Neural cell (in vitro differentiated cells): ENCODE data around the gene PGS1. TPM values are rescaled to one million over a fixed set of nuclear protein-coding genes. Genes with fewer than 3 reads are reported as not detected.

Source experiments
- H2AFZ ChIP-seq: fragments of 200-600, 300-800 bp; sonication (generic), shearing (Covaris generic); 2 replicates; pipeline ENCODE4 v1.6.0; 2014; ENCODE audit warnings: low read depth, mild to moderate bottlenecking, antibody characterized with exemption, low read length, moderate library complexity
- H3F3A ChIP-seq: fragments of 200-600 bp; shearing (Covaris generic); 2 replicates; pipeline ENCODE4 v1.6.1; 2016; ENCODE audit warnings: mild to moderate bottlenecking, moderate library complexity, mixed read lengths, antibody characterized with exemption, low read length; ENCODE audit not compliant: insufficient read depth, poor library complexity, severe bottlenecking
- H3K27ac ChIP-seq: fragments of 200-600, 300-800 bp; sonication (generic), shearing (Covaris generic); 2 replicates; pipeline ENCODE4 v1.5.1; 2014; ENCODE audit warnings: mild to moderate bottlenecking, low read length, moderate library complexity
- H3K27me3 ChIP-seq: fragments of 300-800, 200-600 bp; sonication (generic), shearing (Covaris generic); 2 replicates; pipeline ENCODE4 v1.6.0; 2014; ENCODE audit warnings: mild to moderate bottlenecking, low read depth, low read length, moderate library complexity; ENCODE audit not compliant: insufficient read depth
- H3K36me3 ChIP-seq: fragments of 300-800, 200-600 bp; sonication (generic), shearing (Covaris generic); 2 replicates; pipeline ENCODE4 v1.5.1; 2014; ENCODE audit warnings: mild to moderate bottlenecking, antibody characterized with exemption, low read length, moderate library complexity; ENCODE audit not compliant: insufficient read depth
- H3K4me2 ChIP-seq: fragments of 300-800, 200-600 bp; sonication (generic), shearing (Covaris generic); 2 replicates; pipeline ENCODE4 v1.6.0; 2014; ENCODE audit warnings: mild to moderate bottlenecking, low read length
- H3K4me3 ChIP-seq: fragments of 300-800, 200-600 bp; sonication (generic), shearing (Covaris generic); 2 replicates; pipeline ENCODE4 v1.5.1; 2014; ENCODE audit warnings: mild to moderate bottlenecking, low read length, moderate library complexity
- H3K79me2 ChIP-seq: fragments of 200-600 bp; shearing (Covaris generic); replicated peaks from 2 replicates; pipeline ENCODE4 v1.6.0; 2014; ENCODE audit warnings: mild to moderate bottlenecking, low read length, moderate library complexity; ENCODE audit not compliant: insufficient read depth
- H3K9ac ChIP-seq: fragments of 300-800, 200-600 bp; sonication (generic), shearing (Covaris generic); 2 replicates; pipeline ENCODE4 v1.6.1; 2016; ENCODE audit warnings: mild to moderate bottlenecking, low read length, mixed read lengths
- H3K9me2 ChIP-seq: fragments of 200-600 bp; shearing (Covaris generic); 2 replicates; pipeline ENCODE4 v1.6.1; 2016; ENCODE audit warnings: mild to moderate bottlenecking, low read length, mixed read lengths; ENCODE audit not compliant: insufficient read depth
- H3K9me3 ChIP-seq: fragments of 200-600, 300-800 bp; sonication (generic), shearing (Covaris generic); 2 replicates; pipeline ENCODE4 v1.6.1; 2016; ENCODE audit warnings: mild to moderate bottlenecking, mixed run types, low read length, moderate library complexity, mixed read lengths
- H4K20me1 ChIP-seq: fragments of 200-600 bp; shearing (Covaris generic); 2 replicates; pipeline ENCODE4 v1.6.1; 2016; ENCODE audit warnings: mild to moderate bottlenecking, mixed run types; ENCODE audit not compliant: insufficient read depth
- CTCF ChIP-seq: fragments of 450-650 bp; IDR thresholded peaks from 2 replicates; pipeline ENCODE4 v1.5.1; 2014; ENCODE audit warnings: antibody characterized with exemption, mild to moderate bottlenecking, moderate library complexity; ENCODE audit not compliant: poor library complexity, severe bottlenecking
- EP300 ChIP-seq: fragments of 450-650 bp; conservative IDR thresholded peaks from 2 replicates; pipeline ENCODE4 v1.6.1; 2014; ENCODE audit warnings: antibody characterized with exemption, mild to moderate bottlenecking, moderate library complexity; ENCODE audit not compliant: poor library complexity, severe bottlenecking
- EZH2 ChIP-seq: fragments of 200-600, 300-800 bp; shearing (Covaris generic), sonication (generic); IDR thresholded peaks from 2 replicates; pipeline ENCODE4 v1.6.1; 2014; ENCODE audit warnings: antibody characterized with exemption, low read length, borderline replicate concordance, mild to moderate bottlenecking; ENCODE audit not compliant: insufficient read depth, poor library complexity, severe bottlenecking
- MXI1 ChIP-seq: fragments of 450-650 bp; conservative IDR thresholded peaks from 2 replicates; pipeline ENCODE4 v1.6.1; 2014; ENCODE audit warnings: antibody characterized with exemption, mild to moderate bottlenecking; ENCODE audit not compliant: poor library complexity, severe bottlenecking
- POLR2AphosphoS5 ChIP-seq: IDR thresholded peaks from 2 replicates; pipeline ENCODE4 v1.6.1; 2012
- RAD21 ChIP-seq: fragments of 450-650 bp; conservative IDR thresholded peaks from 2 replicates; pipeline ENCODE4 v1.6.1; 2014; ENCODE audit warnings: antibody characterized with exemption, mild to moderate bottlenecking, moderate library complexity
- REST ChIP-seq: IDR thresholded peaks from 2 replicates; pipeline ENCODE4 v1.6.1; 2012; ENCODE audit warnings: borderline replicate concordance
- SMC3 ChIP-seq: fragments of 450-650 bp; conservative IDR thresholded peaks from 2 replicates; pipeline ENCODE4 v1.6.1; 2014; ENCODE audit warnings: antibody characterized with exemption, mild to moderate bottlenecking, moderate library complexity; ENCODE audit not compliant: poor library complexity
- TAF1 ChIP-seq: IDR thresholded peaks from 2 replicates; pipeline ENCODE4 v1.6.1; 2012; ENCODE audit warnings: low read depth
- polyA plus RNA-seq: library from polyadenylated mRNA; depleted of rRNA; stranded (reverse); fragments of >200 nt; gene quantifications from 2 replicates; pipeline ENCODE4 v1.2.3, GENCODE V29; 2014

Gene PGS1
- polyA plus RNA-seq, 1 donor from 2014 or later = 65.7 TPM

- Histone ChIP-seq H3F3A (no peaks in the 10 kb centered on the region), H4K20me1 (no peaks in the 10 kb centered on the region), H3K9me2 (no peaks in the 10 kb centered on the region), H2AFZ (no peak overlapping the region), H3K27me3 (no peaks in the 10 kb centered on the region), H3K27ac (no peak overlapping the region), H3K4me3 (no peak overlapping the region), H3K9ac (no peak overlapping the region), H3K9me3 (no peaks in the 10 kb centered on the region), H3K4me2 (no peak overlapping the region), H3K79me2 (no peaks in the 10 kb centered on the region), H3K36me3 (no peaks in the 10 kb centered on the region)
- no peak for TF ChIP-seq CTCF
- no peak for TF ChIP-seq EP300
- TF ChIP-seq MXI1 = no peak
- no peak for TF ChIP-seq REST
- no peak for TF ChIP-seq POLR2AphosphoS5
- no peak for TF ChIP-seq SMC3
- no peak for TF ChIP-seq RAD21
These were observed 22.3 kb downstream of the PGS1 start for GRCh38 chr17:78400581-78401240.

- Histone ChIP-seq H3K9me2 (no peaks in the 10 kb centered on the region), H3F3A (no peaks in the 10 kb centered on the region), H3K79me2 (no peaks in the 10 kb centered on the region), H3K27ac (no peak overlapping the region), H3K27me3 (no peaks in the 10 kb centered on the region), H4K20me1 (no peaks in the 10 kb centered on the region), H3K36me3 (no peaks in the 10 kb centered on the region), H3K4me3 (no peak overlapping the region), H3K4me2 (no peak overlapping the region), H2AFZ (no peak overlapping the region), H3K9ac (no peak overlapping the region), H3K9me3 (no peaks in the 10 kb centered on the region)
- no peak for TF ChIP-seq SMC3
- no peak for TF ChIP-seq EZH2
- TF ChIP-seq RAD21 = no peak
- TF ChIP-seq EP300 = no peak
- no peak for TF ChIP-seq POLR2AphosphoS5
- no peak for TF ChIP-seq REST
- TF ChIP-seq MXI1 = no peak
- no peak for TF ChIP-seq CTCF
- no peak for TF ChIP-seq TAF1
These were observed 22.8 kb downstream of the PGS1 start for GRCh38 chr17:78401246-78401645.
